22Rv1 (cell line): ENCODE measurements around the gene DCP1A.

Experiments used
- CTCF ChIP-seq: fragments of 450-650 bp; IDR thresholded peaks from 2 replicates; pipeline ENCODE4 v1.5.1; 2017; ENCODE audit warnings: mild to moderate bottlenecking
- ZFX ChIP-seq: fragments of 450-650 bp; IDR thresholded peaks from 2 replicates; pipeline ENCODE4 v1.6.1; 2017; ENCODE audit warnings: antibody characterized with exemption, borderline replicate concordance

GRCh38 chr3:53258600-53259426 is 88.5 kb downstream of the DCP1A start:
- TF ChIP-seq CTCF = no peak
- no peak for TF ChIP-seq ZFX
